SHP77 treated with DMSO at 0.1 percent for 48 hours (cell line): ENCODE data around the gene BIN1.

ENCODE experiments used
- DNase-seq: peaks from one replicate; lab custom pipeline; 2025; lab: John Stamatoyannopoulos, UW

The BIN1 gene

DNA sequence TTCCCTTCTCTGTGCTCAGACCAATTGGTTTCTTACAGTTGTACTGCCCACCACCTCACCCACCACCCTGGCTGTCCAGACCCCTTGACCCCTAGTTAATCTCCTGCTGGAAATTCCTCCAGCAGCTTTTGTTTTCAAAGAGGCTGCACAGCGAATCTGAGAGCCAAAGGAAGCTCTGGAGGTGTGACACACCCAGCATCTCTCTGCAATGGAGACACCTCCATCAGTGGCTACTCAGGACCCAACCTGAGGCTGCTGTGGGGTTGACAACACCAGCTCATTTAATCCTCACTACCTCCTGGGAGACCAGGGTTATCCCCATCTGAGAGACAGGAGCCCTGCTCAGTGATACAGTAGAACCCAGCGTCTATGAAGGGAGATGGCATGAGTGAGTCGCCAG, 86.4 kb downstream of the BIN1 start:
- DNase-seq, result no peak

DNA sequence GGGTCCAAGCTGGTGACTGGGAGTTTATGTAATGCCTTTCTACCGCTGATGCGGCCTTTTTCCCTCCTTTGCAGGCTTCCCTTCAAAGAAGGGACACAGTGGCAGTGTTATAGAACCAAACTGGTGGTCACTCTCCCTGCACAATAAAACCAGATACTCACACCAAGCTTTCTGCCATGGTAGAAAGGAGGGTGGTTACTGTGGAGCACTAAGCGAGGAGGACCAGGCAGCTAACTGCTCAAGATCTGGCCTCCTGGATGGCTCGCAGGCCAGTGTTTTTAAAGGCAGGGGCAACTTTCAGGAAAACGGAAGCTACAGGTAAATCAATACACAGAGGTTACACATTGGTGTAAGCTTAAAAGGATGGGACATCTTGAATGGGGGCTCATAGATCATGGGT, 89.4 kb downstream of the BIN1 start:
- DNase-seq, result no peak

DNA sequence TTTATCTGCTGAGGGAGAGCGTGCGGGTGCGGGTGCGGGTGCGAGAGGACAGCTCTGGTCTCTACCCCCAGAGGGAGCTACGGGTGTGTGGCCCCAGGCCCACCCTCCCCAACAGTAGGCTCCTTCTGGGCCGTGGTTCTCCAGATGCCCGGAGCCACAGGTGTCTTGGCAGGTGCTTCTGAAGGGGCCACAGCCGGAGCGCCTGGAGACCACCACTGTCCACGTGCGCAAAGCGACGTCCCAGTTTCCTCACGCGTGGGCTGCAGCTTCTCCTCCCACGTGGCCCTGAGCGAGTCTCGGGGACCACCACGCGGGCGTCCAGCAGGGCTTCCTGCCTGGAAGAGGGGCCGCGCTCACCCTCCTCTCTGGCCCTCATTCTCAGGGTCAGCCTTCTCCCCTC, 90.6 kb downstream of the BIN1 start:
- DNase-seq, result no peak

DNA sequence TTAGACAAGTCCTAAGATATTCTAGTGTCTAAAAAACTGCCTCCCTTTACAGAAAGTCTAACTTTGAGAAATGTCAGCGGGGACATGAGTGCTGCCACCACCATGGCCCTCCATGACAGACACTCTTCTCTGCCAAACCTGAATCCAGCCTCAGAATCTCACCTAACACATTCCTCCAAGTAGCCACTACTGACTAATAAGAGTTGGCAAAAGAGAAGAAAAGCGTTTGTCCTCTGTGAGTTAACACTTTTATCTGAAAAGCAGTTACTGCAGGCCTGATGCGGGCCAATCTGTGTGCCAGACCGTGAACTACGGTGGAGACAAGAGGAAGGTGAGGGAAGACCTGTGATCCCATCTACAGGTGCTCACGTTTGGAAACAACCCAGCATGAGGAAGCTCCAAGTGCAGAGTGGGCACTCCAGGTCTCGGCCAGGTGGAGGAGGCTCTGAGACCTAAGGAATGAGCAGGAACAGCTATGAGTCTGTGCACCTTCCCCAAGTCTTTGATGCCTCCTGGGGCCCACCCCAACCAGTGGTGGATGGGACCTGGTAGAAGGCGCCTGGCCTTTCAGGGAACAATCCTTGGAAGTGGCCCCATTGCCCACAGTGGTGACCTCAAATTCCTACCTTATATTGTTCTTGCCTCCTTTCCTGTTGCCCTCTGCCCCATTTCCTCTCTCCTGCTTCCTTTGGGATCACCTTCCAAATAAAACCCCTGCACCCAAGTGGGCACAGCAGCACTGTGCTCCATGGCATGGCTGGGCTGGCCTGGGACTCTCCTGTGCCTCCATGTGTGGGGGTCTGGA, 91.6 kb downstream of the BIN1 start:
- no peak for DNase-seq

DNA sequence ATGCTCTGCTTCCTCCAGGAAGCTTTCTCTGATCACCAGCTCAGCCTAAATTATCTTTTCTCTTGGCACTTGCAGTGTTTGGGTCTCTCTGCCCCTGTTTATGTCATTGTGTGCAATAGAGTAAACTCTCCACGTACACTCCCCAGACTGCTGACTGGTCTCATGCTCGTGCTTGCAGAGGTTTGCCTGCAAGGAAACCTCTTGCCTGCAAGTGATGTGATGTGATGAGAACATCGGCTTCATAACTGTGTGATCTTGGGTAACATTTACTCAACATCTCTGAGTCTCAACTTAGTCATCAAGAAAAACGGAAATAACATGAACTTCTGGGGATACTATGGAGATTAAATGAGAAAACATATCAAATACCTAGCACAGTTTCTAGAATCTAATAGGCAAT, 92.3 kb downstream of the BIN1 start:
- DNase-seq, result no peak

DNA sequence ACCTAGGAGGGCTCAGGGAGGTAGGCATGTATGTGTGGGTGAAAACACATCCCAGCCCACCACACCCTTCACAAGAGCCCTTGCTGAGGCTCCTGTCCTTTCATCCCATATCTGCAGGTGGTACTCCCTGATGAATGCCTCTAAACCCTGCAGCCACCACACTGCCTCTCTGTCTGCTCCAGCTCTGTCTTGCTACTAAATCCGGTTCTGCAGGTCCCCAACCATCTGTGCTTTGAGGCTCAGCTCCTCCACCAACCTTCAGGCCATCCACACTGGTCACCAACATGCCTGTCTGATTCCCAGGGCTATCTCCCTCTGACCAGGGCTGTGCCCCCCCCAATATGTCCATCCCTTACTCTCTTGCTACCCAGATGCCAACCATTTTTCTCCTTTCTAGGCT, 92.7 kb downstream of the BIN1 start:
- DNase-seq, result no peak

DNA sequence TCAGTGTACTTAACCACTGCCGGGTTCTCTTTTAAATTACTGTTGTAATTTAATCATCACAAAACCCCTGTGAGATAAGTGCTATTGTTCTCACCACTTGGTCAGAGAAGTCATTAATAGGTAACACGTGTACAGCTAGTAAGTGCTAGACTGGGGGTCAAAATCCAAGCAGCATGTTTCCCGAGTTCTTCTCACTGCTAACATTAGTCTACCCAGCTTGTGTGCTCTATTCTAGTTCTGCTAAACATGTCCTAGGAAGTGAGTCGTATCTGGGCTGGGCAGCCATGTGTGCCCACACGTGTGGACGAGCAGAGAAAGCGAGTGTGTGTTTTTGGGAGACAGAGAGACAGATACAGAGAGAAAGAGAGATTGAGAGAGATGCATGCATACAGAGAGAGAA, 94.1 kb downstream of the BIN1 start:
- DNase-seq, result no peak

DNA sequence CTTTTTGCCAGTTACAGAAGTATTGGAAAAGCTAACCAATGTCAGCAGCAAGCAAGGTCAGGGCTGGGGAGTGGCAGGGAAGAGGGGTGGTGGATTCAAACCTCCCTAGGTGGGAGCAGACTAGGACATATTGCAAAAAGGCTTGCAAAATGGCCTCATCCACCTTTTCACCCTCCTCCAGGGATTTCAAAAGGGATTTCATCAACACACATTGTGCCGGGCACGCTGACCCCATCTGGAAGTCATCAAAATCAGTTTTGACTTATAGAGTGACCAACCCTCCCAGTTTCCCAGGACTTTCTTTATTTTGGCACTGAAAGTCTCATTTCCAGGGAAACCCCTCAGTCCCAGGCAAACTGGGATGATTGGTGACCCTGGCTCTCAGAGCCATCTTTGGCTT, 94.7 kb downstream of the BIN1 start:
- no peak for DNase-seq

DNA sequence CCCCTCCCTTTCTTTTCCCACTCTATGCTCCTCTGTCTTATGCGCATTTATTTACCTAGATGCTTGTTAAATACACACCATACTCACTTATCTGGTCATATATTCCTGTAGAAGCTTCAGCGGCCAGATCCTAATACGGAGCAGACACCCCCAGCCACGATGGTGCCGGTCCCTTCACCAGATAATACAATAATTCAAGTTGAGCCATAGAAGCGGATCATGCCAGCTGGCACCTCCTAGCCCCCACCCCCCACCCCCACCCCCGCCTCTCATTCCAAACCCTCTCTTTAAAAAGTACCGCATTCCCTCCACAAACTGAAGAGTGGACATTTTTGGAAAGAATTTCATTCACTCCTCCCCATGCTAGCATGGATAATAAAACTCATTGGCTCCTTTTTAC, 95.2 kb downstream of the BIN1 start:
- DNase-seq, result no peak

DNA sequence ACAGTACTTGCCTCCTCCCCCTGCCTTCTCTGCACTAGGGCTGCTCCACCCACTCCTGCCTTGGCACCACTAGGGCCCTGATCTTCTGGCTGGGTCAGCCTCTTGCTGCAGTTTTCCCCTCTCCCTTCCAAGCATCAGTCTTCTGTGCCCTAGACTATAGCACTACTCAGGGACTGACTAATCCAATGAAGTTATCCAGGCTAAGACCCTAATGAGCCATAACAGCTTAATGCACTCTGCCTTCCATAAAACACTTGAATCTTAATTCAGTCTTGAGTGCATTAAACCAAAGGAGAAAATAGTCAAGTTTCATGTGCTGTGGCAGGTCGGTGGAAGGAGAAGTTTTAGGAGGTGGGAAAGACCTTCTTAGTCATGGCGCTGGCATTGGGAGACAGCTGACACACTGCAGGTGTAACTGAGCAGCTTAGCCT, 95.7 kb downstream of the BIN1 start:
- DNase-seq, result no peak

DNA sequence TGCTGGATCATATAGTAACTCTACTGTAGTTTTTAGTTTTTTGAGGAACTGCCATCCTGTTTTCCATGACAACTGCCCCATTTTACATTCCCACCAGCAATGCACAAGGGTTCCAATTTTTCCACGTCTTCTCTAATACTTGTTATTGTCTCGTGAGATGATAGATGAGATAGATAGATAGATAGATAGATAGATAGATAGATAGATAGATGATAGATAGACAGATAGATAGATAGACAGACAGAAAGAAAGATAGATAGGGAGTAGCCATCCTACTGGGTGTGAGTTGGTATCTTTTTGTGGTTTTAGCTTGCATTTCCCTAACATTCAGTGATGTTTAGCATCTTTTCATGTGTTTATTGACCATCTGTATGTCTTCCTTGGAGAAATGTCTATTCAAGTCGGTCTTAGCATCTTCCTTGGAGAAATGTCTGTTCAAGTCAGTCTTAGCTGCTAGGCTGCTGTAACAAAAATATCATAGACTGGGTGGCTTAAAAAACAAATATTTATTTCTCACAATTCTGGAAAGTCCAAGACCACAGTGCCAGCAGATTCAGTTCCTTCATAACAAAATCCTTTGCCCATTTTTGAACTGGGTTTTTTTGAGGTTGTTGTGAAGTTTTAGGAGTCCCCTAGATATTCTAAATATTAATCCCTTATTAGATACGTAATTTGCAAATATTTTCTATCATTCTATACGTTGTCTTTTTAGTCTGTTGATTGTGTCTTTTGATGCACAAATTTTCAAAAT, 98.5 kb downstream of the BIN1 start:
- no peak for DNase-seq

DNA sequence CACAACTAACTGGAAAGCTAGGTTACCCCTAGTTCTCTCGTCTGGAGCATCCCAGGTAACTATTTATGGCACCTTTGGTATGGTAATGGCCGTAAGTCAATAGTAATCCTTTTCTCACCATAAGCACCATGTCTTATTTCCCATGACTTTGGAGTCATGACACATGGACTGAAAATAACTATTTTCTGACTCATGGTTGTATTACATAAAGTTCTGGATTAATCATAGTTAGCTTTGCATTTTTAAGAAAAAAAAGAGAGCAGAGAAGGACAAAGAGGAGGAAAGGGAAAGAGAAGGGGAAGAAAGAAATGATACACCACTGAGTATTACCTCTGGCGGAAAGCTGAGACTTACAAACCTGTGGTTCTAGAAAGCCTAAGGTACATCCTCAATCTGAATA, 99.3 kb downstream of the BIN1 start:
- no peak for DNase-seq

DNA sequence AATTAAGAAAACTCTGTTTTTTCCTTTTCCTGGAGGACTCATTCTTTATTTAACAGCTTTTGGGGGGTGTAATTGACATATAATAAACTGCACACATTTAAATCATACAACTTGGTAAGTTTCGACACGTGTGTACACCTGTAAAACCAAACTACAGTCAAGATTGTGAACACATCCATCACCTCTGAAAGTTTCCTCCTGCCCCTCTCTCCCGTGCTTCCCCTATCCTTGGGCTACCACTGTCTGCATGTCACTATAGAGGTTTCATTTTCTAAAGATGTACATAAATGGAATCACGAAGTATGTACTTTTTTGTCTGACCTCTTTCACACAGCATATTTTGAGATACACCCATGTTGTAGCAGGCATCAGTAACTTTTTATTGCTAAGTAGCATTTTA, 100.0 kb downstream of the BIN1 start:
- no peak for DNase-seq

DNA sequence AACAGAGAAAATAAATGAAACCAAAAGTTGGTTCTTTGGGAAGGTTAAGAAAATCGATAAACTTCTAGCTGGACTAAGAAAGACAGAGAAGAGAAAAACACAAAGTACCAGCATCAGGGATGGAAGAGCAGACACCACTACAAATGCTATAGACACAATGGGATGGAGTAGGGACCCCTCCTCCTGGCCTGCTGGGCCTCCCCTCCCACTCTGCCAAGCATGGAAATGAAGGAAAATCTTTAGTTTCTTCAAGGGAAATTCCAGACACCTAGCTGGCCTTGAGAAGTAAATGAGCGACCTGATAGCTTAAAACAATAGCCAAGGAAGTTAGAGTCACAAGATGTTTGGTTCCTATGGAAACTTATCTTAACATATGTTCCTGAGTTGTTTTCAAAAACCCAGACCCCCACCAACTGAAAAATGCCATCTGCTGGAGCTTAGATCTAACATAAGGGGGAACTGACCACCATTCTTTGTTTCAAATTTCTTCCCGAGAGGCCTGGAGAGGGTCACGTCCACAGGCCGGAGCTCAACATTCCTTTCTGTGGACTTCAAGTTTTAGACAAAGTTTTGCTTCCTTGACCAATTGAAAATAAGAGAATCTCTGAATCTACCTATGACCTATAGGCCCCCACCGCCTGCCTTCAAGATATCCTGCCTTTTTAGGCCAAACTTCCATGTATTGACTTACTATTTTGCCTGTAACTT, 101.9 kb downstream of the BIN1 start:
- DNase-seq, result no peak

DNA sequence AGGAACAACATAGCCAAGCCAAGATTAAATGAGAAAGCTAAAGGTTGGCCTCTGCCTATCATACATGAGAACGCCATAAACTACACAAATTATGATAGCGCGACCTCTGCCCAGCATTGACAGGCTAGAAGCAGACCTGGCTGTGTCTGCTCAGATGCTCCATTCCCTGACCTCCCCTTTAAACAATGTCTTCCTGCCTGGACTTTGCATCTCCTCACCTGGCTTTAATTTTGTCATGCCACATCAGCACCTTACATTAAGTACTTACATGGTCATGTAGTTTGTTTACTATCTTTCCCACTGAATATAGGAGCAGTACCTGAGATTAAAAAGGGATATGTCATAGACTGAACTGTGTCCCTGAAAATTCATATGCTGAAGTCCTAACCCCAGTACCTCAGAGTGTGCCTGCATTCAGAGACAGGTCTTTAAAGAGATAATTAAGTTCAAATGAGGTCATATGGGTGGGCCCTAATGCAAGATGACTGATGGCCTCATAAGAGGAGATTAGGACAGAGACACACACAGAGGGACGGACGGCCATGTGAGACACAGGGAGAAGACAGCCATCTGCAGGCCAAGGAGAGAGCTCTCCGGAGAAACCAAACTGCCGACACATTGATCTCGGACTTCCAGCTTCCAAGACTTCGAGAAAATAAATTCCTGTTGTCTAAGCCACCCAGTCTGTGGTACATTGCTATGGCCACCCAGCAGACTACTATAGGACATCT, 103.7 kb downstream of the BIN1 start:
- DNase-seq, result no peak

DNA sequence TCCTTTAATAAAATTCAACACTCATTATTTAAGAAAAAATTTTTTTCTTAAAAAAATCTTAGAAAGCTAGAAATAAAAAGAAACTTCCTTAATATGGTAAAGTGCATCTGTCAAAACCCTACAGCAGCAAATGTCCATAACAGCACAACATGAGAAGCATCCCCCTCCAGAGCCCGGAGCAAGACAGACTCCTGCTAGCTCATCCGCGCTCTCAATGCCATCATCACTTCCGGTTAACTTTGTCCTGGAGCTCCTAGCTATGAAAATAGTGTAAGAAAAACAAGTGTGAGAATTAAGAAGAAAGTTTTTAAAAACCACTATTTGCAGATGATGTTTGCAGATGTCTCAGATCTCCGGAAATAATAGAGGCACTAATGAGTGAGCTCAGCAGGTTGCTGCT, 105.2 kb downstream of the BIN1 start:
- no peak for DNase-seq

DNA sequence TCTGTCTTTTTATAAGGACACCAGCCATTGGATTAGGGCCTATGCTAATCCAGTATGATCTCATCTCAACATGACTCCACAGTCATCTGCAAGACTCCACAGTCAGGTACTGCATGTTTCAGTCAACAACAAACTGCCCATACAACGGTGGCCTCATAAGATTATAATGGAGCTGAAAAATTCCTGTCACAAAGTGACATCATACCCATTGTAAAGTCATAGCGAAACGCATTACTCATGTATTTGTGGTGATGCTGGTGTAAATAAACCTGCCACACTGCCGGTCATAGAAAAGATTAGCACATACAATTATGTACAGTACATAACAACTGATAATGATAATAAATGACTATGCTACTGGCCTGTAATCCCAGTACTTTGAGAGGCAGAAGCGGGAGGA, 106.0 kb downstream of the BIN1 start:
- DNase-seq, result no peak

DNA sequence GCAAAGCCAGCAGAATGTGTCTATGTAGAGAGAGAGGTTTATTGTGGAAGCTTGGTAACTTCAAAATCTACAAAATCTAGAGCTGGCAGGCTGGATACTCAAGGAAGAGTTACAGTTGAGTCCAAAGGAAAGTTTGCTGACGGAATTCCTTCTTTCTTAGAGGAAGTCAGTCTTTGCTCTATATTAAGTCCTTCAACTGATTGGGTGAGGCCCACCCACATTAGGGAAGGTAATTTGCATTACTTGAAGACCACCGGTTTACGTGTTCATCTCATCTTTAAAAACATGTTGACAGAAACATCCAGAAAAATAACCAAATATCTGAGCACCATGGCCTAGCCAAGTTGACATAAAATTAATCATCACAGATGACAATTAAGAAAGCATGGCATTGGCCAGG, 106.8 kb downstream of the BIN1 start:
- DNase-seq, result no peak

DNA sequence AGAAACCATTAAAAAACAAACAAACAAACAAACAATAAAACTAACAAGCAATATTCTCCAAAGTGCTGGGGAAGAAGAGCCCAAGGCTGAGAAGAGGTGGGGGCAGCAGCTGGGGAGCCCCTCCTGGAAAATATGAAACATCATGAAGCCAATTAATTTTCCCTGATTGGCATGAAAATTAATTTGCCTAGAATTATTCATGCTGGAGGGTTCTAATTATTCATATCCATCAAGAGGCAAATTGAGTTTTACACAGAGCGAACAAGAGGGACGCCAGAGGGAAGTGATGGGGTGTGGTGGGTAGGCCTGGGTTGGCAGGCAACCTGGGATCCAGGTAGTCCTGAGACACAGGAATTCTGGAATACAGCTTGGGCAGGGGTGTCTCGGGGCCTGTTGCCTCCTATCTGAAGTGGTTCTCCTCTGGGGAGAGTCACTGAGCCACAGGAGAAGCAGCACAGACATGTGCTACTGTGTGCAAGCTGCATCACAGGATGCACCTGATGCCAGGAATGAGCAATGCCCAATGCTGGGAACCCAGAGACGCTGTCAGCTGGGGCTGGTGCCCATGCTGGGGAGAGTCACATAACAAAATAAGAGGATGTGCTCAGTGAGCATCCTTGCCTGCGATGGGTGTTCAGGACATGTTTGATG, 107.7 kb downstream of the BIN1 start:
- no peak for DNase-seq

DNA sequence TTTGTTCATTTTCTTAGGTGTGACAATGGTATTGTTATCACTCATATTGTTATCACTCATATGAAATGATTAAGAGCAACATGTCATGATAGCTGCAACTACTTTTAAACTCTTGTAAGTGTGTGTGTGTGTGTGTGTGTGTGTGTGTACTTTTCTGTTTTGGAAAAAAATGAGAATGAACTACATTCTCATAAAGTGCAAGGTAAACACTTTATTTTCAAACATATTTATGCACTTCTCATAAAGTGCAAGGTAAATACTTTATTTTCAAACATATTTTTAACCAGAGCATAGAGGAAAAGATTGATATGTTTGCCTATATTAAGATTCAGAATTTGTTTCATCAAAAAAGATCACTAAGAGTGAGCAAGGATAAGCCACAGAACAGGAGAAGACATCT, 108.5 kb downstream of the BIN1 start:
- DNase-seq, result no peak
